GM18511 (cell line): ENCODE data around the gene SAMD3.
"Not testable (repeated sequence)": the region's sequence is repeated elsewhere in the genome, so short reads cannot be mapped to it uniquely, and the experiment has no call there.

ENCODE experiments used
- ATAC-seq: cut with Tn5 transposase; IDR thresholded peaks from one replicate; pipeline ENCODE4 v1.9.1; 2021; ENCODE audit warnings: mild to moderate bottlenecking, moderate library complexity; ENCODE audit not compliant: unreplicated experiment

Gene SAMD3

DNA sequence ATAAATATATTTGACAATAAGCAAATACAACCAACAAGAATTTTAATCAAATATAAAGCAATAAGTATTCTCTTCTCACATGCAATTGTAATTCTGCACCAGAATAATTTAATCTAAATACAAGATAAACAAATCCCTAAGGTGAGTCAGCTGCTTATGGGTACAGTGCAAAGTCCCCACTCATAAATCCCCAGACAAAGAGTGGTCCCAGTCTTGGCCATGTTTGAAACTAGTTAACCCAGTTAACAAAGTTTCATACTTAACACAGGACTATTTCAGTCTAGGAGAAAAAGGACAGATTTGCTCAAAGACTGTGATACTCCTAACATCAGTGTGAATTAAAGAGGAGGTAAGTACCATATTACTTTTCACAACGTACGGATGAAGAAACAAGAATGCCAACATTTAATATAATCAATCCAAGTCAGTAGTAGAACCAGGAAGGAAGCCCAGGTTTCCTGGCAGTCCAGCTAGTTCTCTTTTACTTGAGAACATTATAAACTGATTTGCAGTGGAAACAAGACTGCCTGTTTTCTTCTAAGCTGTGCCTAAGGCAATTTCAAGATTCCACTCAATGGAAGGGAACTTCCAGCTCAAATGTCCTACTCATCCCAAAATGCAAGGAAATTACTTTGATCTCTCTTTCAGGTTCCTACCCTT lies 10.4 kb downstream of the SAMD3 start:
- ATAC-seq: no peak

DNA sequence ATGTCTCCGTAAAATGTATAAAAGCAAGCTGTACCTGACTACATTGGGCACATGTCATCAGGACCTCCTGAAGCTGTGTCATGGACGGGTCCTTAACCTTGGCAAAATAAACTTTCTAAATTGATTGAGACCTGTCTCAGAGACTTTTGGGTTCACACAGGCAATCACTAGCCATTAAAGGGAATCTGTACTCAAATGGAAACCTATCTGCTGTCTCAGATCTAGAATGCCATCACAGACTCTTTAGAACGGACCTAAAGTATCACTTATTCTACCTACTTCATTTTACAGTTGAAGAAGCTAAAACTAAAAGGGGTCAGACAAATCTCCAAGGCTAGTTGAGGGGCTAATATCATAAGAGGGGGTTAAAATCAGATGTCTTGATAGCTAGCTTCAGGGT lies 11.1 kb downstream of the SAMD3 start:
- ATAC-seq: no peak

DNA sequence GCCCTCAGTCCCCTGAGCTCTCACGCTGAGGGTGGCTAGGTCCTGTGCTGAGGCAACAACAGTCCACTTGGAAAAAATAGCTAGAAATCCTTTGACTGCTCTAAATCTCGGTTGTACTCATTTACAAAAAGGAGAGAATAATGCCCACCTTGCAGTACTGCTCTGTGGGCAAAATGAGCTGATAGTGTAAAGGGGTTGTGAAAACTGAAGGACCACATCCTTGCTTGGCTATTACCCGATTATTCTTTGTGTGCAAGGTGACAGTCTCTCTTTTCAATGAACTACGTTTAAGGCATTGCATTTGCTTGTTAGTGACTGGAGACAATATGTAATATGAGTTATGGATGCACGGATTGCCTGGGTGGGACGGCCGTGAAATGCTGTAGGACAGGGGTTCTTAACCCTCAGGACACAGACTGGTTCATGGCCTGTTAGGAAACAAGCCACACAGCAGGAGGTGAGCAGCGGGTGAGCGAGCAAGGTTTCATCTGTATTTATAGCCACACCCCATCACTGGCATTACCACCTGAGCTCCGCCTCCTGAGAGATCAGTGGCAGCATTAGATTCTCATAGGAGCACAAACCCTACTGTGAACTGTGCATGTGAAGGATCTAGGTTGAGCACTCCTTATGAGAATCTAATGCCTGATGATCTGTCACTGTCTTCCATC lies 14.6 kb downstream of the SAMD3 start:
- ATAC-seq: no peak

DNA sequence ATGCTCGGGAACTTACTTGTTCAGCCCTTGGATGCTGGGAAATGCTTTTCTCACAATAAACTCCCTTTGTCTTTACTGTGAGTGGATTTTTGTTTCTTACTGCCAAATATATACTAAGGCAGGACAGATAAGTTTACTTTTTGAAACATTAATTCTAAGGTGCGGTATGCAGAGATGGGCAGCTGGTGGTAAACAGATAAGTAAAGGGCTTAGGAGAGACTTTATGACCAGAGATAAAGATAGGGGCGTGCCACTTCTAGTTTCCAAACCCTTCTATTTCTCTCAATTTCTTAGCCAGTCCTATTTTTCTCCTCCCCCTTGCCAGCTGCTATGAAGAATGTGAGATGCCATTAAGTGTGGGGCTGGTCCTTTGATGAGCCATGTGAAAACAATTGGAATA lies 16.3 kb downstream of the SAMD3 start:
- ATAC-seq: no peak

DNA sequence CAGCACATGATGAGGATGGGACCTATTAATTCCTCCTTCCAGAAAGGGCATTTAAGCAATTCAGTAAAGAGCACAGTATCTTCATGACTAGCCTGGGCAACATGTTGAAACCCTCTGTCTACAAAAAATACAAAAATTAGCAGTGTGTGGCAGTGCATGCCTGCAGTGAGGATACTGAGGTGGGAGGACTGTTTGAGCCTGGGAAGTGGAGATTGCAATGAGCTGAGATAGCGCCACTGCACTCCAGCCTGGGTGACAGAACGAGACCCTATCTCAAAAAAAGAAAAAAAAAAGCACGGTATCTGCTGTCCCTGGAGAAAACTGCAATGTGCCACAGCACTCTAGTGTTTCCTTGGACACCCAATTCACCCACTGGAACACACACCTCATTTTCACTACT lies 18.4 kb downstream of the SAMD3 start:
- ATAC-seq: no peak

DNA sequence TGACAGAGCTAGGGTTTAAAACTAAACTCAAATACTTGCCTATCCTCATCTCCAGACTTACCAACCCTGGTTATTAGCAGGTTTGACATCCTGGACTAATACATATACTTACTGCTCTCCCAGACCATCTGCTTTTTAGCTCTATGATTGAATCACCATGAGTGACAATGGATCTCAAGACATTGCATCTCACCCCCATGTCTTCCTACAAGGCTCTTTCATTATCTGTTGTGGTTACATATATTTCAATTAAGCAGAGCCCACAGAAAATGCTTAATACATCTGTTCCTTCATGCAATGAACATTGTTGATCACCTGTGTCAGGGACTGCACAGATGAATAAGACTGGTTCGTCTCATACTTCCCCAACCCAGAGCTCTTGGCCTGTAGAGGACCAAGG lies 19.4 kb downstream of the SAMD3 start:
- no peak for ATAC-seq

DNA sequence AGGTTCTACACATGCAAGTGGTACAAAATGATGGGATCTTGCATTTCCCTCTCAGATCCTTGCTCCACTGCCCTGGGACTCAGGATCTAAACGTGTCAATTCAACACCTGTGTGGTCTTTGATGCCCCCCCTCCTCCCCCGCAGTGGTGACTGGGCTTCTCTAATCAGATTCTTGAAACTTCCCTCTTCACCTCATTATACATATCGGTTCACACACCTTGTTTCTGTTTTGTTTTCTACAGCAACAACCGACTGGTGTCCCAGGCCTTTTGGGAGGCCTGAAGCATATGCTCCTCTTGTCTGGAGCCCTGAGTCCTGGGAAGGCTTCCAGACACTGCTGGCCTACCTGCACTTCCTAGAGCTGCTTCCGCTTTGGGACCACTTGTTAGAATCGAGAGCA lies 20.0 kb downstream of the SAMD3 start:
- ATAC-seq: peak; percentile 73

DNA sequence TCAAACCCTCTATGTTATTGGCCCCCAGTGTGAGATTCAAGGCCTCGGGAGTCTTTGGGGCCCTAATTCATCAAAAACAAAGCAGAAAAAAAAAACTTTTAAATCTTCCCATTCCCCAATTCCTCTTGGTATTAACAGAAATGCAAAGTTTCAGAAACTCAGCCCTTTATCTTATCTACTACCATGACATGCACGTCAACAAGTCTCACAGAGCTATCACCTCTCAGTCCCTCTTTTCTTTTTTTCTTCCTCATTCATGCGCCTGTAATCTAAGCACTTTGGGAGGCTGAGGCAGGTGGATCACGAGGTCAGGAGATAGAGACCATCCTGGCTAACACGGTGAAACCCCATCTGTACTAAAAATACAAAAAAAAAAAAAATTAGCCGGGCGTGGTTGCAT lies 22.7 kb downstream of the SAMD3 start:
- ATAC-seq: no peak

DNA sequence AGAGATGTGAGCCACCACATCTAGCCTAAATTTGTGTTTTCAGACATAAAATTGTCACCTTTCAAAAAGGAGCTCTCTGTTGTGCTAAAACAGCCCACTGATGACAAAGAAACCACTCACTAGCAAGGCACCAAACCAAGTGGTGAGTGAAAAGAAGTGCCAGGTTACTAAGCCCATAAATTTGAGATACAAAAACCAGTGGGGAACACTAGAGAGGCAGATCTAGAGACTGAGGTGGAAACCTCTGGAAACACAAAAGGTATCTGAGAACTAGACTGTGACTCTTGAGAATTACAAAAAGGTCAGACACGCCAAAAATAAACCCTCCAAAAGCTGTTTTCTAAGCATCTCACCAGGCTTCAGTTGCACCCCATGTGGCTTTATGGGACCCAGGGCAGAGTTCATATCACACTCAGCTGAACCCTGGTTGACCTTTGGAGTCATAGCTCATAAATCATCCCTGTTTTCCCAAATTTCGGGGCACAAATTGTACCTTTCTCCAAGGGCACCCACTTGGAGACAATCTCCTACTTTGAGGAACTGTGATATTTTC lies 24.2 kb downstream of the SAMD3 start:
- ATAC-seq: no peak

DNA sequence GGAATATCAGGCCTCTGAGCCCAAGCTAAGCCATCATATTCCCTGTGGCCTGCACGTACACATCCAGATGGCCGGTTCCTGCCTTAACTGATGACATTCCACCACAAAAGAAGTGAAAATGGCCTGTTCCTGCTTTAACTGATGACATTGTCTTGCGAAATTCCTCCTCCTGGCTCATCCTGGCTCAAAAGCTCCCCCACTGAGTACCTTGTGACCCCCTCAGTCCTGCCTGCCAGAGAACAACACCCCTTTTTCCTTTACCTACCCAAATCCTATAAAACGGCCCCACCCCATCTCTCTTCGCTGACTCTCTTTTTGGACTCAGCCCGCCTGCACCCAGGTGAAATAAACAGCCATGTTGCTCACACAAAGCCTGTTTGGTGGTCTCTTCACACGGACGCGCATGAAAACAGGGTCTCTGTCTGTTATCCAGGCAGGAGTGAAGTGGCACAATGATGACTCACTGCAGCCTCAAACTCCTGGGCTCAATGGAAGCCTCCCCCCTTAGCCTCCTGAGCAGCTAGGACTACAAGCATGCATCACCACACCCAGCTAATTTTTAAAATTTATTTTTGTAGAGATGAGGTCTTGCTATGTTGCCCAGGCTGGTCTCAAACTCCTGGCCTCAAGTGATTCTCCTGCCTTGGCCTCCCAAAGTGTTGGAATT lies 24.8 kb downstream of the SAMD3 start:
- ATAC-seq: not testable (repeated sequence)

DNA sequence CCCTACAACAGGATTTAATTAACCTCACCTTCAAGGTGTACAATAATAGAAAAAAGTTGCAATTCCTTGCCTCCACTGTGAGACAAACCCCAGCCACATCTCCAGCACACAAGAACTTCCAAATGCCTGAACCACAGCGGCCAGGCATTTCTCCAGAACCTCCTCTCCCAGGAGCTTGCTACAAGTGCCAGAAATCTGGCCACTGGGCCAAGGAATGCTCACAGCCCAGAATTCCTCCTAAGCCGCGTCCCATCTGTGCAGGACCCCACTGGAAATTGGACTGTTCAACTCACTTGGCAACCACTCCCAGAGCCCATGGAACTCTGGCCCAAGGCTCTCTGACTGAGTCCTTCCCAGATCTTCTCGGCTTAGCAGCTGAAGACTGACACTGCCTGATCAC lies 28.3 kb downstream of the SAMD3 start:
- not testable (repeated sequence) for ATAC-seq

DNA sequence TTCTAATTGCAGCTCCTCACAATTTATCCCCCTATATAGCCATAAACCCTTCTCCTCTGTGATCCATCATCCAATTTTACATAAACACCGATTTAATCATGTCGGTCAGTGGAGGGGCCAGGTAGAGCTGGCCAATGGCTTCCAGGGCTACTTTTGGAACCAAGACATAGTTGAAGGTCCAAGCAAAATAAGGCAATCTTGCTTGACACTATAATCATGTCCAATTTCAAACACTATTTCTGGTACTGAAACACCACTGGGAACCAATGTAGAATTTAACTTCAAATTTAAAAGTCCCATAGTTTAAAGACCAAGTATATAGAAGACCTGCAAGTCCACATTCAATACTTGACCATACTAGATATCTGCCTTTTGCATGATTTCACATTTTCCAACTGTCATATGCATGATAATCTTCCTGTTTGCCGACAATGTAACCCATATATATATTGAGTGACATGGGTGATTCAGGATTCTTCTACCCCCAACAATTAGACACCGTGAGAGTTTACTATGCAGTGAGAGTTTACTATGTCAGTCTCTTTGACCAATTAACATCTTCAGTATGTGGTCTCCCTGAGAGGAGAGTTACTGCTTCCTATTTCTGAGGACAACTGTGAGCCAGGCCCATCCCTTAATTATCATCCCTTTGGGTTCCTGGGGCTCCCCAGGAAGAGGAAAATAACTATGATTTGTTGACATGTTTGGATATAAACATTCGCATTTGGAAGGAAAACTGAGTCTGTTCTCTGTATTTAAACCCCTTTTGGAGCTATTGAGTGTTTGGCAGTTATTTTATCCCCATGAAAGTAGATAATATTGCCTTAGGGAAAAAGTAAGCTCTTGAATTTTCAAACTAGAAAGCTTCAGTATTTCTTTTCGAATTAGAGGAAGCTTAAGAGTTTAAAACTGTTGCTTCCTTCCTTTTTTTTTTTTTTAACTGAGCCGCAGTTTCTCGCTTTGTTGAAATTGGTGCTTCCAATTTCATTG lies 31.8 kb downstream of the SAMD3 start:
- ATAC-seq: no peak

DNA sequence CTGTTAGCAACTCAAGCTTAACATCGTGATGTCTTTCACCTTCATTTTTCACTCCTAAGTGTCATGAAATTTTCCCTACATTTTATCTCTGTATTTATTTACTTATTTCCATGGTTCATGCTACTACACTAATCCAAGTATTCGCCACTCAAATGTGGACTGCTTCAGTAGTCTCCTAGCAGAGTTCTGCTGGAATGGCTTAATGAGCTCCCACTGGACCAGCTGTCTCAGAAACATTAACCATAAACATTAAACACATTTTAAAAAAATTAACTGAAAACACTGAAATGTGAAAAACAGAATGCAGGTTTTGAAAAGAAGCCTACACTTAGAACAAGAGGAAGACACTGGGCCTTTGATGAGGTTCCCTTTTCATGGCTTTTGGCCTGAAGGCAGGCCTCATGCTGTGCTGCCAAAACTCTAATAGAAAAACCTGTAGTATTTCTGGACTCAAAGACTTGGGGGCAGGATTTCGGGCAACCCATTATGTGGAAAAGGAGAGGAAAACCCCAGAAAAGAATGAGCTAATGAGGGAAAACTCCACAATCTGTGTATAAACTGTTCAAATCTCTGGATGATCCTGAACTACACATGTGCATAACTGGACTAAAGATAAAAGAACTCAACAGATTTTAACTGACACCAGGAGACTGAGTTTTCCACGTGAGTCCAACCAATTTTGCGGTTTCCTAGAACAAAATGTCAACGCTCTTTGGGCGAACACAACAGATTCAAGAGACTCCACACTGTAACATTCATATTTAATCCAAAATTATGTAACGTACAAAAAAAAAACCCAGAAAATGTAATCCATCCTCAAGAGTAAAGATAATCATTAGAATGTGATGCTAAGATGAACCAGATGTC lies 33.0 kb downstream of the SAMD3 start:
- no peak for ATAC-seq

DNA sequence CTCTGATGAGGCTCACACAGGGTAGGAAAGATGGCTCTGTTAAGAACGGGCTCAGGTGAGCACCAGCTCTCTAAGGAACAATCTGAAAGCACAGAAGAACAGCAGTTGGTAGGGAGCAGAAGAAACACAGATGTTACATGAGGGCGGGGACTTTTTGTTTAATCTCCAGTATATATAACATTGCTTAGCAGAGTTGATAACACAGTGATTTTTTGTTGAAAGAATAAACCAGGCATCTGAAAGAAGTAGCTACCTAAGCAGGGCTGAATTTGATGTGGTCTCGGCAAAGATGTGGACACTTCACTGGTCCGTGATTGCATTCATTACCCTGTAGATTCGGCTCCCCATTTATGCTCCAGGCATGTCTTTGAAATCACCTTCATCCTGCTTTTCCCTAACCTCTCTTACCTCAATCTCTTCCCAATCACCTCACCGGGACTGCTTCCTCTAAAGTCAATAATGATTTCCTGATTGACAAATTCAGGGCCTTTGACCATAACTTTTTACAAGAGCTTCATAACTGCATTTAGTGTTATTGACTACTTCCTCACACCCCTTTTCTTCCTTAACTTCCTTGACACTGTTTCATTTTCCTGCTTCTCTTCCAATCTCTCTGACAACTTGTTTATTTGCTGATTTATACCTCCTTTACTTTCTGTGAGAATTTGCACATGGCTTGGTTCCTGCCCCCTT lies 34.4 kb downstream of the SAMD3 start:
- no peak for ATAC-seq

DNA sequence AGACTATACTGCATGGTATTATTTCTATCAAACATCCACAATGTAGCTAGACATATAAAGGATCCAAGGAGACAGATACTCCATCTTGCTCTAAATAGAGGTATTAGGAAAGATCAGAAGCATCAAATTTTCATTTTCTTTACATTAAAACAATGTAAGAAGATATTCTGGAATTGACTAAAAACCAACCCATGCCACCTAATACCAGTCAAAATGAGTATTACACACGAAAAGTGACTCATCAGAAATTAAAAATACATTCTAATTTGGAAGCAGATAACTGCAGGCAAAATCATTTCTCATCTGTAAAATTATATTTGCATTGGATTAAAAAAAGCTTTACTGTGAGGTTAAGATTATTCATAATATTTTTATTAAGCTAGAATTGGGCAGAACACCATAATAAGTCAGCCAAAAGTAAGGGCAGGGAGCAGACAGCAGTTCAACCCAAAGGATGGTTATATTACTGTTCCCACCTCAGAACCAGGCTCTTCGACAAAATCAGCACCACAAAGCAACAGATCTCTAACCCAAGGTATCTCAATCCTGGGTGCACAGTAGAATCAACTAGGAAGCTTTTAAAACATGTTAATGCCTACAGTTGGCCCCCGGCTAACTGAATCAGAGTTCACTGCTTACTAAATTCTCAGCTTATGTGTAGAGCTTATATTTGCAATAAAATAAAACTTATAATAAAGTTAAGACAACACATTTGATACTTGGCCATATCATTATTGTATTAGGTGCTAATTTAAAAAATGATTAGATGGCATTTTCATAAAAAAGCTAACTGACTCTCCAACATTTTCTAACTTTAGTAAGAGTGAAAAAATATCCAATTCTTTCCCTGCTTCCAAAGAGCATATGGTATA lies 35.2 kb downstream of the SAMD3 start:
- ATAC-seq: no peak

DNA sequence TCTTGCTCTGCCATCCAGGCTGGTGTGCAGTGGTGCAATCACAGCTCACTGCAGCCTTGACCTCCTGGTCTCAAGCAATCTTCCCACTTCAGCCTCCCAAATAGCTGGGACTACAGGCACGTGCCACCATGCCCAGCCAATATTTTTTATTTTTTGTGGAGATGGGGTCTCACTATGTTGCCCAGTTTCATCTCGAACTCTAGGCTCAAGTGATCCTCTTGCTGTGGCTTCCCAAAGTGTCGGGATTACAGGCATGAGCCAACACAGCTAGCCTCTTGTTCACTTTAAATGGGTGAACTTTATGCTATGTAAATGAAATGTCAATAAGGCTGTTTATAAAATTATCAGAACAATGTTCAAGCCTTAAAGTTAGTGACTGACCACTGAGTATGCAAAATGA lies 37.1 kb downstream of the SAMD3 start:
- ATAC-seq: no peak

DNA sequence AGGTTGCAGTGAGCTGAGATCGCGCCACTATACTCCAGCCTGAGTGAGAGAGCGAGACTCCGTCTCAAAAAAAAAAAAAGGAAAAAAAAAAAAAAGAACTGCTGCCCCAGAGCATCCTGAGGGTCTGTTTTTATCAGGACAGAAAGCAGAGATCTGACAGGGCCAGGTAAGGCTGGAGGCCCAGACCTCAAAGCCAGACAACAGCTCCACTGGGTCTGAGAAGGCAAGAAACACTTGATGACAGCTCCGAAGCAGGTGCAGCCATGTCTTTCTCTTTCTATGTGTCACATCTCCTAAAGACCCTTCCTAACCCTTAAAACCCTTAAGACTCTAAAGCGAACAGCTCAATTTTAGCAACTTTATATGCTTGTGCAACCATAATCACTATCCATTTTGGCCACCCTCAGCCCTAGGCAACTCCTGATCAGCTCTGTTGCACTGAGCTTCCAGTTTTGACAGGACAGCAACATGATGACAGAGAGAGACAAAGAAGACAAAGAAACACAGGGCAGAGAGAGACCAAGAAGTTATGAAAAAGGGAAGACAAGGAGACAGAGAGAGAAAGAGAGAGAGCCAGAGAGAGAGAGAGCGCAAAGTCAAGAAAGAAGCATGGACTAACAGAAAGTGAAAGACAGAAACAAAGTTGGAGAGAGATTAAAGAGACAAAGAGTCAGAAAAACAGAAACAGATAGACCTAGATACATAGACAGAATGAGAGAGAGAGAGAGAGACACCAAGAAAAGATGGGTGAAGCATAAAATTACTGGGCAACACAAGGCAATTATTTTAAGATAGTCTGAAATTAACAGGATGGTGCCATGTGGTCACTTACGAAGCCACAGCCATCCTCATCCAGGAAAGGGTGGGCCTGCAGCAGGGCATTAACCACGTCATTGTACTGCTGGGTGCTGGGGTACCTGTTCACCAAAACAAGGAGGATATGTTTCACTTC lies 39.2 kb downstream of the SAMD3 start:
- ATAC-seq: no peak
